H9 (cell line): ENCODE results near the gene OR52A5. TPM values are rescaled to one million over a fixed set of nuclear protein-coding genes. Genes with fewer than 3 reads are reported as not detected.

ENCODE experiments used
- DNase-seq: peaks from one replicate; pipeline ENCODE4 v3.0.0-alpha.2; 2017
- H2AFZ ChIP-seq: one replicate; pipeline ENCODE4 v1.6.1; 2013; ENCODE audit warnings: mild to moderate bottlenecking, low read length, control low read depth, moderate library complexity
- H2AK5ac ChIP-seq: 2 replicates; pipeline ENCODE4 v1.6.1; 2013; ENCODE audit warnings: low read length, control low read depth, mixed read lengths; ENCODE audit not compliant: insufficient read length
- H2BK120ac ChIP-seq: one replicate; pipeline ENCODE4 v1.6.1; 2013; ENCODE audit warnings: low read depth, mild to moderate bottlenecking, low read length, control low read depth, inconsistent platforms; ENCODE audit not compliant: poor library complexity, severe bottlenecking
- H2BK12ac ChIP-seq: 2 replicates; pipeline ENCODE4 v1.6.1; 2013; ENCODE audit warnings: low read length, control low read depth, mixed read lengths, low read depth; ENCODE audit not compliant: insufficient read length
- H2BK15ac ChIP-seq: 2 replicates; pipeline ENCODE4 v1.6.1; 2013; ENCODE audit warnings: low read depth, low read length, control low read depth
- H2BK20ac ChIP-seq: one replicate; pipeline ENCODE4 v1.6.1; 2013; ENCODE audit warnings: low read depth, mild to moderate bottlenecking, low read length, control low read depth, inconsistent platforms; ENCODE audit not compliant: poor library complexity, severe bottlenecking
- H2BK5ac ChIP-seq: 2 replicates; pipeline ENCODE4 v1.6.1; 2013; ENCODE audit warnings: low read length, control low read depth, mixed read lengths; ENCODE audit not compliant: insufficient read length
- H3K14ac ChIP-seq: 2 replicates; pipeline ENCODE4 v1.6.1; 2013; ENCODE audit warnings: low read length, control low read depth; ENCODE audit not compliant: insufficient read depth
- H3K18ac ChIP-seq: 2 replicates; pipeline ENCODE4 v1.6.1; 2013; ENCODE audit warnings: low read depth, mild to moderate bottlenecking, mixed read lengths, low read length, control low read depth; ENCODE audit not compliant: insufficient read length
- H3K23ac ChIP-seq: 2 replicates; pipeline ENCODE4 v1.6.1; 2013; ENCODE audit warnings: low read length, control low read depth, mixed read lengths, low read depth; ENCODE audit not compliant: insufficient read length
- H3K23me2 ChIP-seq: 2 replicates; pipeline ENCODE4 v1.6.1; 2013; ENCODE audit warnings: low read depth, mild to moderate bottlenecking, mixed read lengths, low read length, control low read depth; ENCODE audit not compliant: insufficient read length, poor library complexity, severe bottlenecking
- H3K27ac ChIP-seq: 2 replicates; pipeline ENCODE4 v1.5.1; 2013; ENCODE audit warnings: low read length, control low read depth, mixed read lengths, low read depth; ENCODE audit not compliant: insufficient read length
- H3K27me3 ChIP-seq: 2 replicates; pipeline ENCODE4 v1.6.1; 2013; ENCODE audit warnings: low read length, control low read depth, inconsistent platforms; ENCODE audit not compliant: insufficient read depth
- H3K4ac ChIP-seq: 2 replicates; pipeline ENCODE4 v1.6.1; 2013; ENCODE audit warnings: low read depth, mild to moderate bottlenecking, control low read depth, inconsistent platforms, low read length, moderate library complexity
- H3K4me1 ChIP-seq: 2 replicates; pipeline ENCODE4 v1.6.1; 2013; ENCODE audit warnings: low read length, control low read depth, inconsistent platforms; ENCODE audit not compliant: insufficient read depth
- H3K4me2 ChIP-seq: 2 replicates; pipeline ENCODE4 v1.6.1; 2013; ENCODE audit warnings: low read length, control low read depth, mixed read lengths; ENCODE audit not compliant: insufficient read length, insufficient read depth
- H3K56ac ChIP-seq: 2 replicates; pipeline ENCODE4 v1.6.1; 2013; ENCODE audit warnings: low read depth, mild to moderate bottlenecking, mixed read lengths, low read length, control low read depth; ENCODE audit not compliant: insufficient read length
- H3K79me1 ChIP-seq: 2 replicates; pipeline ENCODE4 v1.6.1; 2013; ENCODE audit warnings: low read depth, mild to moderate bottlenecking, moderate library complexity, low read length, control low read depth, inconsistent platforms; ENCODE audit not compliant: insufficient read depth, poor library complexity, severe bottlenecking
- H3K79me2 ChIP-seq: 2 replicates; pipeline ENCODE4 v1.6.1; 2013; ENCODE audit warnings: low read length, control low read depth, inconsistent platforms; ENCODE audit not compliant: insufficient read depth
- H3K9ac ChIP-seq: 2 replicates; pipeline ENCODE4 v1.6.1; 2013; ENCODE audit warnings: low read length, control low read depth, mixed read lengths; ENCODE audit not compliant: insufficient read length; ENCODE audit errors: extremely low read depth
- H3K9me3 ChIP-seq: one replicate; pipeline ENCODE4 v1.6.1; 2013; ENCODE audit warnings: low read depth, low read length, inconsistent platforms; ENCODE audit not compliant: control insufficient read depth
- H3T11ph ChIP-seq: one replicate; pipeline ENCODE4 v1.6.1; 2013; ENCODE audit warnings: mild to moderate bottlenecking, low read length, control low read depth, inconsistent platforms
- H4K20me1 ChIP-seq: one replicate; pipeline ENCODE4 v1.6.1; 2013; ENCODE audit not compliant: control insufficient read depth, insufficient read length, insufficient read depth
- H4K5ac ChIP-seq: 2 replicates; pipeline ENCODE4 v1.6.1; 2013; ENCODE audit warnings: low read depth, mild to moderate bottlenecking, mixed read lengths, low read length, control low read depth; ENCODE audit not compliant: insufficient read length
- H4K8ac ChIP-seq: replicated peaks from 2 replicates; pipeline ENCODE4 v1.6.1; 2013; ENCODE audit warnings: low read length, control low read depth, mixed read lengths, low read depth; ENCODE audit not compliant: insufficient read length
- H4K91ac ChIP-seq: 2 replicates; pipeline ENCODE4 v1.6.1; 2013; ENCODE audit warnings: low read depth, mild to moderate bottlenecking, moderate library complexity, mixed read lengths, low read length, control low read depth; ENCODE audit not compliant: insufficient read length
- H3K27ac Mint-ChIP-seq, 3 experiments: 2 replicates in 2 of 3; 3 replicates in 1 of 3; pipeline ENCODE4 v1.8.0; 2020 to 2021; ENCODE audit warnings: mixed read lengths in 3 of 3, mild to moderate bottlenecking in 1 of 3, moderate library complexity in 1 of 3
- H3K27me3 Mint-ChIP-seq: 2 replicates; pipeline ENCODE4 v1.8.0; 2021; ENCODE audit warnings: low read depth, mild to moderate bottlenecking, moderate library complexity, mixed read lengths
- H3K36me3 Mint-ChIP-seq, 3 experiments: 2 replicates in 2 of 3; 3 replicates in 1 of 3; pipeline ENCODE4 v1.8.0; 2020 to 2021; ENCODE audit warnings: low read depth in 3 of 3, mixed read lengths in 3 of 3; ENCODE audit not compliant: insufficient read depth in 1 of 3
- H3K4me1 Mint-ChIP-seq, 2 experiments: 2 replicates each; pipeline ENCODE4 v1.8.0; 2020; ENCODE audit warnings: mixed read lengths in 2 of 2
- H3K4me3 Mint-ChIP-seq, 2 experiments: 2 replicates in 1 of 2; 3 replicates in 1 of 2; pipeline ENCODE4 v1.8.0; 2020 to 2021; ENCODE audit warnings: mild to moderate bottlenecking in 2 of 2, mixed read lengths in 2 of 2, moderate library complexity in 1 of 2
- H3K9me3 Mint-ChIP-seq, 2 experiments: 2 replicates in 1 of 2; 3 replicates in 1 of 2; pipeline ENCODE4 v1.8.0; 2020; ENCODE audit warnings: mild to moderate bottlenecking in 2 of 2, mixed read lengths in 2 of 2, moderate library complexity in 1 of 2
- CTCF ChIP-seq: fragments of 200-600 bp; sonication (generic); conservative IDR thresholded peaks from 3 replicates; pipeline ENCODE4 v1.8.0; 2021; ENCODE audit warnings: antibody characterized with exemption, mild to moderate bottlenecking
- WGBS: extraction: QIAGEN DNeasy Blood & Tissue Kit; methylation state at CpG from one replicate; pipeline ENCODE4 v1.1.7; 2013; ENCODE audit warnings: missing lambda C conversion rate, low lambda C conversion rate, mixed read lengths; ENCODE audit not compliant: insufficient read length; ENCODE audit errors: extremely low coverage; 5-methylcytosine and 5-hydroxymethylcytosine counted together
- total RNA-seq: library from RNA; stranded (reverse); gene quantifications from 2 replicates; pipeline ENCODE4 v1.2.1, GENCODE V29; 2021

The OR52A5 gene
- total RNA-seq, 1 experiment from 2014 or later, result not detected

DNA sequence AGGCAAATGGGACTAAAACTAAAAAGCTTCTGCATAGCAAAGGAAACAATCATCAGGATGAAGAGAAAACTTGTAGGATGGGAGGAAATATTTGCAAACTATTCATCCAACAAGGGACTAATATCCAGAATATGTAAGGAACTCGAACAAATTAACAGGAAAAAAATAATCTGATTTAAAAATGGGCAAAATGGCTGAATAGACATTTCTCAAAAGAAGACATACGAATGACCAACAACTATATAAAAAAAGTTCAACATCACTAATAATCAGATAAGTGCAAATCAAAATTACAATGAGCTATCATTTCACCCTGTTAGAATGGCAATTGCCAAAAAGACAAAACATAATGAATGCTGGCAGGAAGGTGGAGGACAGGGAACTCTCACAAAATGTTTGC lies 56.8 kb downstream of the OR52A5 start:
- Histone ChIP-seq H4K5ac (no peak overlapping the region), H2BK12ac (no peak overlapping the region), H2BK5ac (no peak overlapping the region), H3K79me1 (no peaks in the 10 kb centered on the region), H3K27me3 (no peaks in the 10 kb centered on the region), H3K23me2 (no peaks in the 10 kb centered on the region), H3T11ph (no peak overlapping the region), H3K4me2 (no peak overlapping the region), H3K4ac (no peak overlapping the region), H3K4me1 (no peaks in the 10 kb centered on the region), H2AK5ac (no peak overlapping the region), H4K20me1 (no peaks in the 10 kb centered on the region), H4K8ac (no peak overlapping the region), H3K27ac (no peak overlapping the region), H3K18ac (no peak overlapping the region), H2BK120ac (no peak overlapping the region), H3K9me3 (no peaks in the 10 kb centered on the region), H3K79me2 (no peaks in the 10 kb centered on the region), H2BK15ac (no peak overlapping the region), H4K91ac (no peak overlapping the region), H2AFZ (no peak overlapping the region), H2BK20ac (no peak overlapping the region), H3K56ac (no peak overlapping the region), H3K14ac (no peak overlapping the region), H3K9ac (no peak overlapping the region), H3K23ac (no peak overlapping the region)
- H3K9me3 Mint-ChIP-seq, result no peaks in the 10 kb centered on the region
- TF ChIP-seq CTCF, result no peak
- no peaks in the 10 kb centered on the region; the same call in 1 of the 2 replicates for H3K27me3 Mint-ChIP-seq
- WGBS, result no CpG with 5 or more reads among the region's 2 CpGs
- no peaks in the 10 kb centered on the region for H3K4me1 Mint-ChIP-seq
- H3K4me3 Mint-ChIP-seq, result no peak overlapping the region
- no peaks in the 10 kb centered on the region for H3K36me3 Mint-ChIP-seq
- no peak overlapping the region for H3K27ac Mint-ChIP-seq
- no peak for DNase-seq

Other genes with a start within 250 kb of the OR52A5 start
- not detected in 2 replicates for gene OR51A7, start 234.6 kb downstream of the OR52A5 start, total RNA-seq
- gene OR51G2, start 219.0 kb downstream of the OR52A5 start, total RNA-seq, result not detected in 2 replicates
- not detected in 2 replicates for gene OR51G1, start 214.0 kb downstream of the OR52A5 start, total RNA-seq
- not detected in 2 replicates for gene OR51A4, start 190.8 kb downstream of the OR52A5 start, total RNA-seq
- not detected in 2 replicates for gene OR51A2, start 182.6 kb downstream of the OR52A5 start, total RNA-seq
- gene OR51L1, start 143.5 kb downstream of the OR52A5 start, total RNA-seq, result not detected in 2 replicates
- gene OR52J3, start 91.8 kb downstream of the OR52A5 start, total RNA-seq, result not detected in 2 replicates
- gene OR52E2, start 78.7 kb downstream of the OR52A5 start, total RNA-seq, result not detected in 2 replicates
- not detected in 2 replicates for gene OR52E1, start 68.8 kb downstream of the OR52A5 start, total RNA-seq
- 0.09 and 0.42 TPM in 2 replicates for gene OR52A1, start 16.4 kb upstream of the OR52A5 start, total RNA-seq
- not detected in 2 replicates for gene OR51V1, start 62.3 kb upstream of the OR52A5 start, total RNA-seq
- not detected in 2 replicates for gene HBB, start 88.7 kb upstream of the OR52A5 start, total RNA-seq
- gene HBD, start 96.1 kb upstream of the OR52A5 start, total RNA-seq, result not detected in 2 replicates
- gene HBG1, start 111.5 kb upstream of the OR52A5 start, total RNA-seq, result not detected in 2 replicates
- gene HBG2, start 116.4 kb upstream of the OR52A5 start, total RNA-seq, result not detected in 2 replicates
- gene HBE1, start 131.6 kb upstream of the OR52A5 start, total RNA-seq, result not detected in 2 replicates
- not detected in 2 replicates for gene OR51B4, start 163.6 kb upstream of the OR52A5 start, total RNA-seq
- gene OR51B2, start 185.9 kb upstream of the OR52A5 start, total RNA-seq, result not detected in 2 replicates
- not detected in 2 replicates for gene OR51B5, start 205.2 kb upstream of the OR52A5 start, total RNA-seq
- not detected in 2 replicates for gene OR51B6, start 213.2 kb upstream of the OR52A5 start, total RNA-seq
- not detected in 2 replicates for gene OR51M1, start 245.5 kb upstream of the OR52A5 start, total RNA-seq